BLaER1 (cell line): Measurements from ENCODE around the gene MTUS2.
"Not testable (repeated sequence)": the region's sequence is repeated elsewhere in the genome, so short reads cannot be mapped to it uniquely, and the experiment has no call there.

Experiments
- H3K27ac ChIP-seq: shearing (Covaris generic); formaldehyde crosslinking; 2 replicates; pipeline ENCODE4 v1.8.1; 2022
- H3K27me3 ChIP-seq: shearing (Covaris generic); formaldehyde crosslinking; 2 replicates; pipeline ENCODE4 v1.8.1; 2022
- H3K36me3 ChIP-seq: shearing (Covaris generic); formaldehyde crosslinking; 2 replicates; pipeline ENCODE4 v1.8.1; 2022
- H3K4me1 ChIP-seq: shearing (Covaris generic); formaldehyde crosslinking; 2 replicates; pipeline ENCODE4 v1.8.1; 2022
- H3K4me2 ChIP-seq: shearing (Covaris generic); formaldehyde crosslinking; 2 replicates; pipeline ENCODE4 v1.8.1; 2022
- H3K4me3 ChIP-seq: shearing (Covaris generic); formaldehyde crosslinking; 2 replicates; pipeline ENCODE4 v1.8.1; 2022
- H3K9ac ChIP-seq: shearing (Covaris generic); formaldehyde crosslinking; 2 replicates; pipeline ENCODE4 v1.8.1; 2022
- H3K9me3 ChIP-seq: shearing (Covaris generic); formaldehyde crosslinking; 2 replicates; pipeline ENCODE4 v1.8.1; 2022
- H4K20me1 ChIP-seq: shearing (Covaris generic); formaldehyde crosslinking; 2 replicates; pipeline ENCODE4 v1.8.1; 2022
- Cebpa-rat ChIP-seq: shearing (Covaris generic); IDR thresholded peaks from 2 replicates; pipeline ENCODE4 v1.8.1; 2022

Gene MTUS2

GRCh38 chr13:29386246-29386645 lies 566.1 kb downstream of the MTUS2 start:
- TF ChIP-seq Cebpa-rat: no peak
- Histone ChIP-seq H3K36me3 (no peaks in the 10 kb centered on the region), H3K4me2 (no peak overlapping the region), H3K27me3 (no peaks in the 10 kb centered on the region), H3K9ac (no peak overlapping the region), H4K20me1 (no peaks in the 10 kb centered on the region), H3K4me3 (no peak overlapping the region), H3K4me1 (peaks cover 17% of the 10 kb centered on the region), H3K27ac (no peak overlapping the region), H3K9me3 (no peaks in the 10 kb centered on the region)

- H3K9ac ChIP-seq, H3K27me3 ChIP-seq, H4K20me1 ChIP-seq, H3K4me2 ChIP-seq, H3K36me3 ChIP-seq, H3K9me3 ChIP-seq, H3K4me1 ChIP-seq, H3K27ac ChIP-seq, H3K4me3 ChIP-seq: not testable (repeated sequence)
These were observed 570.5 kb downstream of the MTUS2 start for GRCh38 chr13:29390598-29390997.

- Histone ChIP-seq H3K27ac (no peak overlapping the region), H3K4me2 (no peak overlapping the region), H3K9ac (no peak overlapping the region), H3K36me3 (no peaks in the 10 kb centered on the region), H4K20me1 (no peaks in the 10 kb centered on the region), H3K27me3 (no peaks in the 10 kb centered on the region), H3K9me3 (no peaks in the 10 kb centered on the region), H3K4me3 (no peak overlapping the region), H3K4me1 (no peaks in the 10 kb centered on the region)
- TF ChIP-seq Cebpa-rat: no peak
These were observed 576.3 kb downstream of the MTUS2 start for GRCh38 chr13:29396446-29396845.

- Histone ChIP-seq H3K4me3 (no peak overlapping the region), H3K36me3 (no peaks in the 10 kb centered on the region), H3K9me3 (no peaks in the 10 kb centered on the region), H4K20me1 (no peaks in the 10 kb centered on the region), H3K27ac (no peak overlapping the region), H3K4me1 (no peaks in the 10 kb centered on the region), H3K4me2 (no peak overlapping the region), H3K27me3 (no peaks in the 10 kb centered on the region), H3K9ac (no peak overlapping the region)
- TF ChIP-seq Cebpa-rat: no peak
These were observed 577.1 kb downstream of the MTUS2 start for GRCh38 chr13:29397265-29397664.

GRCh38 chr13:29402166-29402636 lies 582.1 kb downstream of the MTUS2 start:
- Histone ChIP-seq H3K27me3 (no peaks in the 10 kb centered on the region), H3K9ac (no peak overlapping the region), H3K27ac (no peak overlapping the region), H3K36me3 (no peaks in the 10 kb centered on the region), H3K9me3 (no peaks in the 10 kb centered on the region), H3K4me1 (no peaks in the 10 kb centered on the region), H3K4me2 (no peak overlapping the region), H3K4me3 (no peak overlapping the region), H4K20me1 (no peaks in the 10 kb centered on the region)
- TF ChIP-seq Cebpa-rat: no peak

- no peak overlapping the region for H3K9ac ChIP-seq
- H3K4me1 ChIP-seq: no peaks in the 10 kb centered on the region
- no peak overlapping the region for H3K4me3 ChIP-seq
- no peak overlapping the region for H3K4me2 ChIP-seq
- no peak overlapping the region for H3K27ac ChIP-seq
- no peaks in the 10 kb centered on the region for H3K9me3 ChIP-seq
- no peaks in the 10 kb centered on the region for H3K36me3 ChIP-seq
- TF ChIP-seq Cebpa-rat: no peak
- no peaks in the 10 kb centered on the region for H4K20me1 ChIP-seq
- no peaks in the 10 kb centered on the region for H3K27me3 ChIP-seq
These were observed 585.3 kb downstream of the MTUS2 start for GRCh38 chr13:29405401-29405800.

GRCh38 chr13:29411481-29411880 lies 591.3 kb downstream of the MTUS2 start:
- Histone ChIP-seq H3K9ac (no peak overlapping the region), H3K4me3 (no peak overlapping the region), H3K27me3 (no peaks in the 10 kb centered on the region), H3K4me1 (no peaks in the 10 kb centered on the region), H4K20me1 (no peaks in the 10 kb centered on the region), H3K27ac (no peak overlapping the region), H3K36me3 (no peaks in the 10 kb centered on the region), H3K9me3 (peaks cover 12% of the 10 kb centered on the region), H3K4me2 (no peak overlapping the region)
- TF ChIP-seq Cebpa-rat: no peak

GRCh38 chr13:29418026-29418425 lies 597.9 kb downstream of the MTUS2 start:
- H3K4me3 ChIP-seq: no peak overlapping the region
- no peak overlapping the region for H3K4me2 ChIP-seq
- no peaks in the 10 kb centered on the region for H3K36me3 ChIP-seq
- peaks cover 1% of the 10 kb centered on the region; the same call in 1 of the 2 replicates for H3K9me3 ChIP-seq
- no peaks in the 10 kb centered on the region for H3K27me3 ChIP-seq
- no peak overlapping the region for H3K9ac ChIP-seq
- H3K27ac ChIP-seq: no peak overlapping the region
- H3K4me1 ChIP-seq: no peaks in the 10 kb centered on the region
- no peaks in the 10 kb centered on the region for H4K20me1 ChIP-seq
- no peak for TF ChIP-seq Cebpa-rat

GRCh38 chr13:29421118-29421517 lies 601.0 kb downstream of the MTUS2 start:
- no peak overlapping the region for H3K4me3 ChIP-seq
- H4K20me1 ChIP-seq: no peaks in the 10 kb centered on the region
- no peak for TF ChIP-seq Cebpa-rat

GRCh38 chr13:29422015-29422414 lies 601.9 kb downstream of the MTUS2 start:
- no peak overlapping the region for H3K9ac ChIP-seq

More at GRCh38 chr13:29421118-29421517, 601.0 kb downstream of the MTUS2 start:
- Histone ChIP-seq H3K9me3 (no peaks in the 10 kb centered on the region), H3K27ac (no peak overlapping the region), H3K27me3 (no peaks in the 10 kb centered on the region), H3K4me1 (no peaks in the 10 kb centered on the region), H3K36me3 (no peaks in the 10 kb centered on the region), H3K9ac (no peak overlapping the region), H3K4me2 (no peak overlapping the region)

GRCh38 chr13:29423050-29423449 lies 602.9 kb downstream of the MTUS2 start:
- H3K4me1 ChIP-seq: no peaks in the 10 kb centered on the region
- no peak overlapping the region for H3K4me3 ChIP-seq
- no peaks in the 10 kb centered on the region for H3K27me3 ChIP-seq
- H3K4me2 ChIP-seq: no peak overlapping the region
- no peak overlapping the region for H3K27ac ChIP-seq
- no peaks in the 10 kb centered on the region for H3K36me3 ChIP-seq
- H3K9me3 ChIP-seq: no peaks in the 10 kb centered on the region
- H4K20me1 ChIP-seq: no peaks in the 10 kb centered on the region
- TF ChIP-seq Cebpa-rat: no peak
- H3K9ac ChIP-seq: no peak overlapping the region

More at GRCh38 chr13:29422015-29422414, 601.9 kb downstream of the MTUS2 start:
- Histone ChIP-seq H4K20me1 (no peaks in the 10 kb centered on the region), H3K4me2 (no peak overlapping the region), H3K27me3 (no peaks in the 10 kb centered on the region), H3K36me3 (no peaks in the 10 kb centered on the region), H3K9me3 (no peaks in the 10 kb centered on the region), H3K27ac (no peak overlapping the region), H3K4me3 (no peak overlapping the region), H3K4me1 (no peaks in the 10 kb centered on the region)
- no peak for TF ChIP-seq Cebpa-rat
